HK-2 (cell line): ENCODE results near the gene CHD5.

Experiments used
- DNase-seq: peaks from one replicate; pipeline ENCODE4 v3.0.0-alpha.2; 2018; ENCODE audit not compliant: unreplicated experiment

CHD5 gene

DNA sequence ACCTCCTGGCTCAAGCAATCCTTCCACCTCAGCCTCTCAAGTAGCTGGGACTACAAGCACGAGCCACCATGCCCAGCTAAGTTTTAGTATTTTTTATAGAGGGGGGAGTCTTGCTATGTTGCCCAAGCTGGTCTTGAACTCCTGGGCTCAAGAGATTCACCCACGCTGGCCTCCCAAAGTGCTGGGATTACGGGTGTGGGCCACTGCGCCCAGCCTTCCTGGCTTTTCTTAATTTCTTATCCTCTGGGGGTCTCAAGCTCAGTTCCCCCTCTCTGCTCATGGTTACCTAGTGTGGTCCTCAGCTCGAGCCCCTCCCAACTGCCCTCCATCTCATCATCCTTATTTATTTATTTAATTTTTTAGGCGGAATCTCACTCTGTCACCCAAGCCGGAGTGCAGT lies 22.1 kb upstream of the CHD5 start:
- DNase-seq = no peak

- DNase-seq = no peak
These were observed 20.2 kb upstream of the CHD5 start for GRCh38 chr1:6200188-6200809.

GRCh38 chr1:6199298-6200187 lies 19.4 kb upstream of the CHD5 start, which contains the start of gene RPL22:
RPL22 (minus strand) TSS chr1:6199595; CDS start chr1:6199573, 22 bp downstream.
- peak; percentile 97 for DNase-seq

- no peak for DNase-seq
These were observed 18.7 kb upstream of the CHD5 start for GRCh38 chr1:6198646-6199297.

DNA sequence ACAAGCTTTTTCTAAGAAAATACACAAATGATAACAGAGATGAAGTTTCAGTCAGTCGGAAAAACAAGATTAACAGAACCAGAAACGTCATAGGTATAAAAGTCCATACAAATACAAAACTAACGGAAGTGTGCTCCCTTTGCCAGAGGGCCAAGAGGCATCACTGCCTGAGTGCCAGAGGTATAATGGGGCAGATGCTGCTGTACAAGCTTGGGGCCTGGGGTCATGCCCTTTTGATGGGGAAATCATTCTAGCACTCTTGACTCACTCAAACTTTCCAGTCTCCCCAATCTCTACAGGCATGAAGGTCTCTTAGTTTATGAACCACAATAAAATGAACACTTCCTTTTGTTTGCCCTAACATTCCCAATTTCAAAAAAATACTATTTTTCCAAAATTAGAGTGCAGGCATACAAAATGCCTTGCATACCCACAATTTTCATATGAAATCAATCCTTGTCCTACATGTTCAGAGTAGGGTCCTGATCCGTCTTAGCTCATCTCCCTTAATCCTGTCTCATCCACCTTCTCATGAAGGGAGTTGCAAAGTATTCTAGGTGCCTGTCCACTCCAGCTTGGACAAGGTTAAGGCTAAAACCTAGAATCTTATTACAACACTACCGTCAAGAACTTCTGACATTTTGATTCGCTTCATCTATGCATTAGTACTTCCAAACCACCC lies 17.8 kb upstream of the CHD5 start:
- no peak for DNase-seq

GRCh38 chr1:6191968-6192367 lies 11.8 kb upstream of the CHD5 start:
- no peak for DNase-seq

DNA sequence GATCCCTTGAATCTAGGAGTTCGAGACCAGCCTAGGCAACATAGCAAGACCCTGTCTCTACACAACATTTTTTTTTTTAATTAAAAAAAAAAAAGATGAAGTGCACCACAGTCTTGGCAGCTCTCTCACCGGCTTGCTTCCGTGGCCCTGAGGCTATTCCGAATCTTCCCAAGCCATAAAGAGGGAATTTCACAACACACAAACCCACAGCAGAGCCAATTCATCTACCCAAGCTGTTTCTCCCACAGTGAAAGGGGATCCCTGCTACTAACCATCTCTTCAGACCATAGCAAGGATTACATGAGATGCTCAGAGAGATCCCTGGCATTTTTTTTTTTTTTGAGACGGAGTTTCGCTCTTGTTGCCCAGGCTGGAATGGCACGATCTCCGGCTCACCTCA lies 8.3 kb upstream of the CHD5 start:
- DNase-seq = no peak

- no peak for DNase-seq
These were observed 5.7 kb upstream of the CHD5 start for GRCh38 chr1:6185635-6186382.

DNA sequence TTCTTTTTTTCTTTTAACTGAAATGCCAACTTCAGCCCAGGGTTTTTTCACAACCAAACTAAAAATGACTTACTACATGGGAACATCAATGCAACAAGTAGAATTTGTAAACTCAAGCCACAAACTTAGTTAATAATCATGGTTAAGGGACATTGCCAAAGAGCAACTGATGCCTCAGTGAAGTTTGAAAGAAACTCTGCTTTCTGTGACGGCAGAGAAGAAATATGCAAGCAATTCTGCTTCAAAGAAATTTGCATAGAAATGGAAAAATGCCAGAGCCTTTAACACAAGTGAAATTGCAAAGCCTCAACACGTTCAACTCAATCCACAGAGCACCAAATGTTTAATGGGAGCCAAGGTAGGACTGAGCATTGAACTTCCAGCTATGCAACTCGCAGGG lies 5.0 kb upstream of the CHD5 start:
- DNase-seq = no peak

DNA sequence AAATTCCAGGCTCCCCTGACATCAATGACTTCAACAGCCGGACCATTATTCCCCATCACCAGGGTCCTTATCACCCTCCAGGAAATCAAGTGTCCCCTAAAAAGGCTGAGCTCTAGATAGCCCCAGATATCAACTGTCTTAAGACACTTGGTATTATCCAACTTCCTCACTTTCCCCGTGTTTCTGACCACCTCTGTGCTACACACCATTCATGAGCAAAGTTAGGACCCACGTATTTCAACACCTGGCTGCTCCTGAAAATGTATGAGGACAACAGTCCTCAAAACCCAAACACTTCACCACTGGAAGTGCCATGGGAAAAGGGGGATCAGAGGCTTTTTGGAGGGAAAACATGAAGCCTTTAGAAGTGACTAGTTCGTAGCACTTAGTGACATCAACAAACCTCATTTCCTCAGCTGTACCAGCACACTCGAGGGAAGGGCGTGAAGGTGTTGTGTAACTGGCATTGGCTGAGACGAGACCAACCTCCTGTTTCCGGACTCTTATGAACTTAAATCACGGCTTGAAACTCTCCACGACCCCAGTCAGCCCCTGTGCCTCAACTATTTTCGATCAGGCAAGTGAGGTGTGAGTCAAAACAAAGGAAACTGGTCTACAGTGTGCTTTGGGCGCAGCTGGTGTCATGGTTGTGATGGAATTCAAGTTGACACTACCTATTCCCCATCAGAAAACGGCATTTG lies 4.1 kb upstream of the CHD5 start:
- DNase-seq = peak; percentile 17

GRCh38 chr1:6183520-6183989 lies 3.4 kb upstream of the CHD5 start:
- peak; percentile 51 for DNase-seq

- DNase-seq = no peak
These were observed 1.2 kb upstream of the CHD5 start for GRCh38 chr1:6181347-6181770.

- no peak for DNase-seq
These were observed 688 bp upstream of the CHD5 start for GRCh38 chr1:6180707-6181311.

DNA sequence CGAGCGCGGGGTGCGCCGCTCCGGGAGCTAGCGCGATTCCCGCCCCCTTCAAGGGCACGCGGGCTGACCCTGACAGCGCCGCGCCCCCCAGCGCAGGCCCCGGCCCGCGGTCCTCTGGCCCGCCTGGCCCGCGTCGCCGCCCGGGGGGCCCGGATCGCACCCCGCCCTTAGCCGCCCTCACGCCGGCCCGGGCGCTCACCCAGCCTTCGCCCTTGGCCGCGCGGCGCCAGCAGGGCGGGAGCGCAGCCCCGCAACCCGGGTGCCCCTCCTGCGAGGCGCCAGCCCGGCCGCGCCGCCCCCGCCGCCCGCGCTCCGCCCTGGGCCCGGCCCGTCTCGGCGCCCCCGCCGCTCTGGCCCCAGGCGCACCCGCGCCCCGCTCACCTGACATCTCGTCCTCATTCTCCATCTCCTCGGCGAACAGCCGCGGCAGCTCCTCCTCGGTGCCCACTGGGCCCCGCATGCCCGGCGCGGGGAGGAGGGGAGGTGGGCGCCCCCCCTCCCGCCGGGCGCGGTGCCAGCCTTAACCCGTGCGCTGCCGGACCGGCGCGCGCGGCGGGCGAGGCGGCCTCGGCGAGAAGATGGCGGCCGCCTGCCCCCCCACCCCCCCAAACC lies 451 bp downstream of the CHD5 start:
- no peak for DNase-seq

GRCh38 chr1:6178751-6179563 lies 1.2 kb downstream of the CHD5 start:
- DNase-seq = no peak

DNA sequence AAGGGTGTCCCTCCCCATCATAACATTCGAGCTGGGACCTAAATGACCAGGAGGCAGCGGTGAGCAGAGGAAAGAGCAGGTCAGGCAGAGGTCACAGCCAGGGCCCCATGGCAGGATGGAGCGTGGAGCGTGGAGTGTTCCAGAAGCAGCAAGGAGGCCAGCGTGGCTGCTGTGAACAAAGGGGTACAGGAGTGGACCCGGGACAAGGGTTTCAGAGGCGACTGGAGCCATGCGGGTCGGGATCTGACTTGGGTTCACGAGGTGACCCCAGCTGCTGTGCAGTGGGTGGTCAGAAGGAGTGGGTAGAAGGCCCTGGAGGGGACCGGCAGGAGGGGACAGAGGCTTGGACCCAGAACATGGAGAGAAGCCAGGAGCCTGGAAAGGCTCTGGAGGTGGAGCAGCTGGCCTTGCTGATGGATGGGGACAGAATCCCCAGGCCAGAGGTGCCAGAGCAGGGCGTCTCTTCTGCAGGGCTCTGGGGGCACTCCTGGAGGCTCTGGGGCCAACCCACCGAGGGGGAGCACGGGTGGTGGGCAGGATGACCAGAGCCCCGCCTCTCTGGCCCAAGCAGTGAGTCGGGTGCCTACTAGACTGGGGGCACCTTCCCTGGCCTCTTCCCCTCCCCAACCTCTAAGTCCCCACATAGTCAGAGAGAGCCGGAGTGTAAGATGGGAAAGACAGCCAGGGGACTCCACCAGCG lies 2.3 kb downstream of the CHD5 start:
- DNase-seq = no peak

GRCh38 chr1:6176779-6177178 lies 3.3 kb downstream of the CHD5 start:
- DNase-seq = no peak

DNA sequence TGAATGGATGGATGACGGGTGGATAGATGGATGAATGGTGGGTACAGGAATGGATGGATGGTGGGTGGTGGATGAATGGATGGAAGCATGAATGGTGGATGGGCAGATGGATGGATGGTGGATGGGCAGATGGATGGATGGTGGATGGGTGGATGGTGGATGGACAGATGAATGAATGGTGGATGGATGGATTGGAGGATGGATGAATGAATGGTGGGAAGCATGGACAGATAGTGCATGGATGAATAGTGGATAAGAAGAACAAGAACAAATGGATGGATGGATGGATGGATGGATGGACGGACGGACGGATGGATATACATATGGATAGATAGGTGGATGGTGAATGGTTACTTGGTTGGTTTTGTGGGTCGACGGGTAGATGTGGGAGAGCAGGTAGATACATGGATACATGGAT lies 4.7 kb downstream of the CHD5 start:
- DNase-seq = no peak
